ENCODE results near the gene CRYBG2. TPM values are rescaled to one million over a fixed set of nuclear protein-coding genes. Genes with fewer than 3 reads are reported as not detected.

The CRYBG2 gene
- total and polyA plus RNA-seq, 2 of the 13 experiments (the other 11 are each of a cell fraction or from before 2014, with no cell fraction given) = 1.3 to 2.9 TPM

DNA sequence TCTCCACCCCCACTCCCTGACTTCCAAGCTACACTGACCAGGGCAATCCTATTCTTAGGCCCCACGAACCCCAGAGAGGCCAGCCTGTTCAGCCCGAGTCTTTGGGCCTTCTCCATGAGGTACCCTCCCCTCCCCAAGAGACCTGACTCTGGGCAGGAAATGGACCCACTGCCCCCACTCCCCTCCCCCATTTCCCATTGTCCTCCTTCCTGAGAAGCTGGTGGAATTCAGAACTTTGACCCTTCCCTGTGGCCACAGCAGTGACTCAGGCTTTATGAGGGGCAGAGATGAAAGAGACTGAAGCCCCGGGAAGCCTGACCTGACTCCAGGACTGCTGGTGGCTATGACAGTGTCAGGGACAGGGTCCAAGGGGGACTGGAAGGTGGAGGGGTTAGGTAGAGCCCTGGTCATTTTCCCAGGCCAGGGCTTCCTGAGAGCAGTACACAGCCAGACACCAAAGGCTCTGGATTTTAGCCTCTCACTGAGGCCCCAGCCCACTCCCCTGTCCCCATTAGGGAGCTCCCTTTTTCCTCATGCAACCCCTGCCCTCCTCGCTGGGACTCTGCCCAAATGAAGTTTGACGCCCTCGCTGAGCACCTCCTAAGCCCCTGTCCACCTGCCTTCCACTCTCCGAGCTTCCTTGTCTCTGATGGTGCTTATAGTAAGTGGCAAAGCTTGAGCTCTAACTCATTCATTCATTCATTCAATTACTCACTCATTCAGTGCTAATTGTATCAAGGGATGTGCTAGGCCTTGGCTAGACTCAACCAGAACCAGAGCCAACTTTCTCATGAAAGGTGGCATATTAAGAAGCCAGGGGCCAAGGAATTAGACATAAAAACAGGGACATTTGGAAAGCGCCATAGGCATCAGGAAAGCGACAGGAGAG, 3.0 kb downstream of the CRYBG2 start (continued):
- TF ChIP-seq, protein P1, sequence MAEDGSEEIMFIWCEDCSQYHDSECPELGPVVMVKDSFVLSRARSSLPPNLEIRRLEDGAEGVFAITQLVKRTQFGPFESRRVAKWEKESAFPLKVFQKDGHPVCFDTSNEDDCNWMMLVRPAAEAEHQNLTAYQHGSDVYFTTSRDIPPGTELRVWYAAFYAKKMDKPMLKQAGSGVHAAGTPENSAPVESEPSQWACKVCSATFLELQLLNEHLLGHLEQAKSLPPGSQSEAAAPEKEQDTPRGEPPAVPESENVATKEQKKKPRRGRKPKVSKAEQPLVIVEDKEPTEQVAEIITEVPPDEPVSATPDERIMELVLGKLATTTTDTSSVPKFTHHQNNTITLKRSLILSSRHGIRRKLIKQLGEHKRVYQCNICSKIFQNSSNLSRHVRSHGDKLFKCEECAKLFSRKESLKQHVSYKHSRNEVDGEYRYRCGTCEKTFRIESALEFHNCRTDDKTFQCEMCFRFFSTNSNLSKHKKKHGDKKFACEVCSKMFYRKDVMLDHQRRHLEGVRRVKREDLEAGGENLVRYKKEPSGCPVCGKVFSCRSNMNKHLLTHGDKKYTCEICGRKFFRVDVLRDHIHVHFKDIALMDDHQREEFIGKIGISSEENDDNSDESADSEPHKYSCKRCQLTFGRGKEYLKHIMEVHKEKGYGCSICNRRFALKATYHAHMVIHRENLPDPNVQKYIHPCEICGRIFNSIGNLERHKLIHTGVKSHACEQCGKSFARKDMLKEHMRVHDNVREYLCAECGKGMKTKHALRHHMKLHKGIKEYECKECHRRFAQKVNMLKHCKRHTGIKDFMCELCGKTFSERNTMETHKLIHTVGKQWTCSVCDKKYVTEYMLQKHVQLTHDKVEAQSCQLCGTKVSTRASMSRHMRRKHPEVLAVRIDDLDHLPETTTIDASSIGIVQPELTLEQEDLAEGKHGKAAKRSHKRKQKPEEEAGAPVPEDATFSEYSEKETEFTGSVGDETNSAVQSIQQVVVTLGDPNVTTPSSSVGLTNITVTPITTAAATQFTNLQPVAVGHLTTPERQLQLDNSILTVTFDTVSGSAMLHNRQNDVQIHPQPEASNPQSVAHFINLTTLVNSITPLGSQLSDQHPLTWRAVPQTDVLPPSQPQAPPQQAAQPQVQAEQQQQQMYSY (CRISPR knock-in tag; IDR thresholded peaks at IDR 0.05) = peak; percentile 86; the same call in 1 of the 2 replicates
- TF ChIP-seq, protein P2, sequence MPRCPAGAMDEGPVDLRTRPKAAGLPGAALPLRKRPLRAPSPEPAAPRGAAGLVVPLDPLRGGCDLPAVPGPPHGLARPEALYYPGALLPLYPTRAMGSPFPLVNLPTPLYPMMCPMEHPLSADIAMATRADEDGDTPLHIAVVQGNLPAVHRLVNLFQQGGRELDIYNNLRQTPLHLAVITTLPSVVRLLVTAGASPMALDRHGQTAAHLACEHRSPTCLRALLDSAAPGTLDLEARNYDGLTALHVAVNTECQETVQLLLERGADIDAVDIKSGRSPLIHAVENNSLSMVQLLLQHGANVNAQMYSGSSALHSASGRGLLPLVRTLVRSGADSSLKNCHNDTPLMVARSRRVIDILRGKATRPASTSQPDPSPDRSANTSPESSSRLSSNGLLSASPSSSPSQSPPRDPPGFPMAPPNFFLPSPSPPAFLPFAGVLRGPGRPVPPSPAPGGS (CRISPR knock-in tag; IDR thresholded peaks at IDR 0.05) = peak; percentile 62
- TF ChIP-seq ZNF792 (CRISPR knock-in tag; IDR thresholded peaks at IDR 0.05) (0 out of 2 replicates have a peak, but pooled peaks have one; percentile 44), KAT8 (CRISPR knock-in tag; IDR thresholded peaks at IDR 0.05) (peak; percentile 54), PTBP1 (IDR thresholded peaks at IDR 0.05; ENCODE audit: low read depth, low read length, poor library complexity, severe bottlenecking) (no peak), CBX1 (IDR thresholded peaks at IDR 0.05; ENCODE audit: low read depth) (peak; percentile 29), ZSCAN21 (CRISPR knock-in tag; IDR thresholded peaks at IDR 0.05; ENCODE audit: borderline replicate concordance) (no peak; the same call in 1 of the 2 replicates)
- TF ChIP-seq, protein P3, sequence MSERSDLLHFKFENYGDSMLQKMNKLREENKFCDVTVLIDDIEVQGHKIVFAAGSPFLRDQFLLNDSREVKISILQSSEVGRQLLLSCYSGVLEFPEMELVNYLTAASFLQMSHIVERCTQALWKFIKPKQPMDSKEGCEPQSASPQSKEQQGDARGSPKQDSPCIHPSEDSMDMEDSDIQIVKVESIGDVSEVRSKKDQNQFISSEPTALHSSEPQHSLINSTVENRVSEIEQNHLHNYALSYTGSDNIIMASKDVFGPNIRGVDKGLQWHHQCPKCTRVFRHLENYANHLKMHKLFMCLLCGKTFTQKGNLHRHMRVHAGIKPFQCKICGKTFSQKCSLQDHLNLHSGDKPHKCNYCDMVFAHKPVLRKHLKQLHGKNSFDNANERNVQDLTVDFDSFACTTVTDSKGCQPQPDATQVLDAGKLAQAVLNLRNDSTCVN (CRISPR knock-in tag; IDR thresholded peaks at IDR 0.05; ENCODE audit: borderline replicate concordance) = no peak
- TF ChIP-seq, protein P4, sequence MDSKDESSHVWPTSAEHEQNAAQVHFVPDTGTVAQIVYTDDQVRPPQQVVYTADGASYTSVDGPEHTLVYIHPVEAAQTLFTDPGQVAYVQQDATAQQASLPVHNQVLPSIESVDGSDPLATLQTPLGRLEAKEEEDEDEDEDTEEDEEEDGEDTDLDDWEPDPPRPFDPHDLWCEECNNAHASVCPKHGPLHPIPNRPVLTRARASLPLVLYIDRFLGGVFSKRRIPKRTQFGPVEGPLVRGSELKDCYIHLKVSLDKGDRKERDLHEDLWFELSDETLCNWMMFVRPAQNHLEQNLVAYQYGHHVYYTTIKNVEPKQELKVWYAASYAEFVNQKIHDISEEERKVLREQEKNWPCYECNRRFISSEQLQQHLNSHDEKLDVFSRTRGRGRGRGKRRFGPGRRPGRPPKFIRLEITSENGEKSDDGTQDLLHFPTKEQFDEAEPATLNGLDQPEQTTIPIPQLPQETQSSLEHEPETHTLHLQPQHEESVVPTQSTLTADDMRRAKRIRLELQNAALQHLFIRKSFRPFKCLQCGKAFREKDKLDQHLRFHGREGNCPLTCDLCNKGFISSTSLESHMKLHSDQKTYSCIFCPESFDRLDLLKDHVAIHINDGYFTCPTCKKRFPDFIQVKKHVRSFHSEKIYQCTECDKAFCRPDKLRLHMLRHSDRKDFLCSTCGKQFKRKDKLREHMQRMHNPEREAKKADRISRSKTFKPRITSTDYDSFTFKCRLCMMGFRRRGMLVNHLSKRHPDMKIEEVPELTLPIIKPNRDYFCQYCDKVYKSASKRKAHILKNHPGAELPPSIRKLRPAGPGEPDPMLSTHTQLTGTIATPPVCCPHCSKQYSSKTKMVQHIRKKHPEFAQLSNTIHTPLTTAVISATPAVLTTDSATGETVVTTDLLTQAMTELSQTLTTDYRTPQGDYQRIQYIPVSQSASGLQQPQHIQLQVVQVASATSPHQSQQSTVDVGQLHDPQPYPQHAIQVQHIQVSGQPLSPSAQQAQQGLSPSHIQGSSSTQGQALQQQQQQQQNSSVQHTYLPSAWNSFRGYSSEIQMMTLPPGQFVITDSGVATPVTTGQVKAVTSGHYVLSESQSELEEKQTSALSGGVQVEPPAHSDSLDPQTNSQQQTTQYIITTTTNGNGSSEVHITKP (CRISPR knock-in tag; IDR thresholded peaks at IDR 0.05; ENCODE audit: low read depth) = peak; percentile 32; the same call in 1 of the 2 replicates
- TF ChIP-seq, protein P5, sequence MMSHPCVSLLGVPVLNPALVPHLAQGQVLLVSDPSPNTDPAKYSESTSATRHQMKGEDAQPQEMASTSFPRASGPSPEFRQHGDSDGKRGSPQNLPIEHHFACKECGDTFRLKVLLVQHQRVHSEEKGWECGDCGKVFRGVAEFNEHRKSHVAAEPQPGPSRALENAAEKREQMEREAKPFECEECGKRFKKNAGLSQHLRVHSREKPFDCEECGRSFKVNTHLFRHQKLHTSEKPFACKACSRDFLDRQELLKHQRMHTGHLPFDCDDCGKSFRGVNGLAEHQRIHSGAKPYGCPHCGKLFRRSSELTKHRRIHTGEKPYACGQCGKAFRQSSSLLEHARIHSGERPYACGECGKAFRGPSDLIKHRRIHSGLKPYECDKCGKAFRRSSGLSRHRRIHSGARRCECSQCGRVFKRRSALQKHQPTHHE (CRISPR knock-in tag; IDR thresholded peaks at IDR 0.05; ENCODE audit: borderline replicate concordance) = peak; percentile 50; the same call in 1 of the 2 replicates
